ENCODE results near the gene TENT5C.

Gene TENT5C

DNA sequence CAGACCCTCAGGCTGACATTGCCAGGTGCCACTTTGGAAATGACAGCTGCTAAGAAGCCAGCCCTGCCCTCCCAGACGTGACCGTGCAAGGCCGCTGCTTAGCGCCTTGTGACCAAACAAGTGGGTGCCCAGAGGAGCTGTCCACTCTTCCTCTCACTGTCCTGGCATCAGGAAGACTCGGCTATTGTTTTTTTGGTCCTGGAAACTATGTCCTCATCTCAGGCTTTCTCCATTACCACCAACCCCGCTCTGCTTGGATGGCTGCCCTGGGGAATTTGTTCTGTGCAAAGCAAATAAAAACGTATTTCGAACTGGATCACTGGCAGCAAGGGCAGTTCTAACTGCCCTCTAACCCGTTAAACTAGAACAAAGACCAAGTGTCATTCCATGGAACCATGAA is 13.7 kb upstream of the TENT5C start:
- DNase-seq (ENCODE audit: low spot score) = no peak

DNA sequence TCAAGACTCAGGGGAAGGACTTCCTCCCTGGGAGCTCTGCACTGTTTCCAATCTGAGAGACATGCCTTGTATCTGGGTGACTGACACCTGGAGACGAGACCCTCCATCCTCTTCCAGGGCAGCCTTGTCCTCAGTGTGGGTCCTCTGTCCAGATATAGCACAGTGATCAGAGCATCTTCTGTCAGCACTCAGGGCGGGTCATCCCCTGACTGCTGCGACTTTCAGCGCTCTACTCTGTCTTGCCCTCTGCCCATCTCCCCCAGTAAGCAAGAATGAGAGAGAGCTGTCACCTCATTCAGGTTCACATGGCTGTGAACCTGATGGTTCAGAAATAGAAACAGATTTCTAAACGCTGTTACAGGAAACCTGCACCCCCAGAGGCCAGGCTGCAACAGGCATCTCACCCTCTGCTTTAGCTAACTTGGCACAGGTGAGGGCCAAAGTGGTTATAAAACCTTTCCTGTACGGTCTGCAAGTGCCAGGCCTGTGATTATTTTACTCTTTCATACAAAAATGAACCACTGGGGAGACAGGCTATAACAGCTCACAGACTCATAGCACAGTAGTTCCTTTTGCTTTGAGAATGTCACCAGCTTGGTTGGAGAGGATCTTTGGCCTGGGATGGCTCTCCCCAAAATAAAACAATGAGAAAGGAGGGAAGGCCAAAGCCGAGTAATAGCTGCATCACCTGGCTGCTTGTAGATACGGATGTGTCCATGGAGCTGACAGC is 11.4 kb upstream of the TENT5C start:
- DNase-seq (ENCODE audit: low spot score) = no peak

DNA sequence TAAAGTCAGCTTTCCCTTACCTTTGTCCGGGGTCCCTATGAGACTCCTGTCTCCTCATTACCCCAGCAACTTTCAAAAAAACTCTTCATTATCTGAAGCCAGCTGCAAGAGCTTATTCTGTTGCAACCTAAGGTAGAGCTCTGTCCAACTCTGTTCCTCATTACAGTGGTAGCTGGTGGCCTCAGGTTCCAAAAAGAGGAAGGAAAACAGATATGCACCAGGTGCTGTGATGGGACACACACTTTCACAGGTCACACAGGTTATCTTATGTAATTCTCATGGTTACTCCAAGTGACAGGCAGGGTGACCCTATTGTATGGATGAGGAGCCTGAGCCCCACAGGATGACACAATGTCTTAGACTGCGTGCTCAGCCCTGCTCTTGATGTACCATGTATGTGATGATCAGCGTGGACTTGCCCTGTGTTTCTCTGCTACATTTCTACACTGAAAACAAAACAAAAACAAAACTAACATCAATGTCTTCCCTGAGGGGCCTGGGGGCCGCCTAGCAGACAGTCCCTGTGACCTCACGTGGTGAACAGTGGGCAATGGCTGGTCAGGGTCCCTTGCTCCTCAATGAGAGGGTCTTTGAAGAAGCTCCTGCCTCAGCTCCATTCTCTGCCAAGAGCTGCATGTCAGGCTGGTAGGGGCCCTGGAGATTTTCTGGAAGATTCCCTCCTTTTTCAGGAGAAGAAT is 9.7 kb upstream of the TENT5C start:
- DNase-seq (ENCODE audit: low spot score) = no peak

DNA sequence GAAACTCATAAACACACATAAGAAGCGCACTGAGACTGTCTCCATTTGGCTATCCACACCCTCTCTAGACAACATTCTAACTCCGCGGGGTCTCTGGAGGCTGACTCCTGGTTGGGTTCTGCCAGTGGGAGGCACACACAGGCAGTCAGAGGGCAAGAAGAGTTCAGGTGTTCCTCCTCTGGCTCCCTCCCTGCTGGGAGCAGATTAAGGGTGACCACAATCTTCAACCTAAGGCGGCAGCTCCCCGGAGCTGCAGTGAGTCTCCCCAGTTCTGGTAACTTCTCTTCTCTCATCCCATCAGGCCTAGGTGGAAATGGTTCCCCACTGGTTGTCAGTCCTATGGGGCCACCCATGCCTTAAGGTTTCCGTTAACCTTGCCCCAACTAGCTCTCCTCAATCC is 7.4 kb upstream of the TENT5C start:
- no peak for DNase-seq (ENCODE audit: low spot score)

DNA sequence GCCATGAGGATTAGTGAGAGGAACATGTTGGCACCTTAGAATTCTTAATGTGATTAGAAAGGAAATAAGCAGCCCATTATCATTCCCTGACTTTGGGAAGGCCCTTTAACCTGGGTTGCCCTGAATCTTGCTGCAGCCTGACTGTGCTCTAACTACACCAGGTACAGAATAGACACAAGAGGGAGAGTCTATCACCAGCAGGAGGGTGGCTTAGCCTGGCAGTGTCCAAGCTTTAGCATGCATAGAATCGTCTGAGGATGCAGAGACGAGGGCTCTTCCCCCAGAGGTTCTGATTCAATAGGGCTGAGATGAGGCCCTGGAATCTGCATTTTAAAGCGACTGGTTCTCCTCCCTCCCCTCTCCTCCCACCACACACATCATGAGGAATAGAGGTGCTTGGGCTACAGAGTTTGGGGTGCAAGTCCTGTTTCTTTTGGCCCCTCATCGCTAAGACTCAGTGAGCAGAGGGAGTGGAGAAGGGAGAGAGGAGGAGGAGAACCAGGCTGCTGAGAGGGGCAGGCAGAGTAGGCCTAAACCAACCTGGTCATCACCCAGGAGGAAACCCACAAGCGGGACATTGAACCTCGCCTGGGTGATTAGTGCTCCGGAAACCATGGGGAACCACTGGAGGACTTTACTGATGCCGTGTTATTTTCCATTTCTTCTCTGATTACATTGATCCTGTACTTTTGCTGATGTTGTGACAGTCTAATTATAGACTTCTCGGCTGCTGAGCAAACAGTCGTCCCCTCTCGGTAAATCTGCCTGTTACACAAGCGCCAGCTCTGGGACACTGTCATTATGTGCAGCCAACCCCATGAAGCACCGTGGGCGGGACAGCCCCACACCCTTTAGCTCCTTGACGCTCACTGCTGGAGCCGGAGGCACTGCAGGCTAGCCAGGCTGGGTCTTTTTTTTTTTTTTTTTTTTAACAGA is 6.3 kb upstream of the TENT5C start:
- no peak for DNase-seq (ENCODE audit: low spot score)

DNA sequence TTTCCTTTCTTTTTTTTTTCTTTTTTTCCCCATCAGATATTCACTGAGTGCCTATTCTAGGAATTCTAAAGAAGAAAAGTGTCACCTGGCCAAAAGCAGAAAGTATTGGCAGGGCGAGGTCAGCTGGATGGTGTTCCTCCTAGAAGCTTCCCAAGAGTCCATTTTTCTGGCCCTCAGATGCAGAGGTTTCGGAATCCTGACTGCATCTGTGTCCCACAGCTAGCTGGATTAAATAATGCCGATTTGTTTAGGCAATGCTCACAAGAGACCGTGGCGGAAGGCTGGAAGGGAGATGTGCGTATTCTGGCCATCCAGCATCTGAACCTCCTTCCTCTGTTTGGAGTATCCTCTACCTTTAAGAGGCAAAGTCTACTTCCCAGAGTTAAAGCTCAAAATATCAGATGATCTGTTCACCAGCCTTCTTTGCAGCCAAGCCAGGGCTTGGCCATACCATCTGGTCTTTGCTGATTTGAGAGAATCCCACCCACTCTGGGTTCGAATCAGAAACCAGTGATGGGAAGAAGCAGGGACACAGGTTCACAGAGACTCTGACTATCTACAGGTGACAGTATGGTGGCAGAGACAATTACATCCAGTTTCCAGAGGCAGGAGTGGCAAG is 5.4 kb upstream of the TENT5C start:
- DNase-seq (ENCODE audit: low spot score) = no peak

DNA sequence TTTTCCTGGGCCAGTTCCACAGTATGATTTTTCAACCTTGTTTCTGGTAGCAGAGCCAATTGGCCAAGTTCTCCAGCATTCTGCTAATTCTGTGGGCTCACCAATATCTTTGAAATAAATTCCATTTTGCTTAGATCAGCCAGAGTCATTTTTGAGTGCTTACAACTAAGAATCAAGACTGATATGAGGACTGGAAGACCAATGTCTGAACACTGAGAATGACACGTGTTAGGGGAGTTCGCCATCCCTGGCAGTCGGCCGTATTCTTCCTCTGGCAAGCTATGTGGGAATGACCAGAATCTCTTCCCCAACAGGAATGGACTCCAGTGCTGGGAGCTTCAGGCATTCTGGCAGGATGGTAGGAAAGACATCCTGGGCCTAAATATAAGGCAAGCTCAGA is 4.9 kb upstream of the TENT5C start:
- DNase-seq (ENCODE audit: low spot score) = no peak

DNA sequence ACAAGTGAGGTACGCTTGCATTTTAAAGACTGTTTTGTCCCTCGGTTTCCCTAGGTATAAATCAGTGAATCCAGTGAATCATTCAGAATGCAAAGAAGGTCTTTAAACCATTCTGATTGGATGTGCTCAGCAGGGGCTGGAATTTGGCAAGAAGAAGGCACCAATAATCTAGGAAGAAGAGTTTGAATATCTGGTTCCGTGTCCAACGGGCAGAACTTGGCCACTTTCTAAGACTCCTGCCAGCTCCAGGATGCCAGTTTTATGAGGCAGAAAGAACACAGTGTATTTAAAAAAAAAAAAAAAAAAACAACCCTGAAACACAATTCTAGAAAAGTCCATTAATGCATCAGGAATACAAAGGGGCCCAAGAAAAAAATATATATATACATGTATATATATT is 3.0 kb upstream of the TENT5C start:
- DNase-seq (ENCODE audit: low spot score) = no peak

DNA sequence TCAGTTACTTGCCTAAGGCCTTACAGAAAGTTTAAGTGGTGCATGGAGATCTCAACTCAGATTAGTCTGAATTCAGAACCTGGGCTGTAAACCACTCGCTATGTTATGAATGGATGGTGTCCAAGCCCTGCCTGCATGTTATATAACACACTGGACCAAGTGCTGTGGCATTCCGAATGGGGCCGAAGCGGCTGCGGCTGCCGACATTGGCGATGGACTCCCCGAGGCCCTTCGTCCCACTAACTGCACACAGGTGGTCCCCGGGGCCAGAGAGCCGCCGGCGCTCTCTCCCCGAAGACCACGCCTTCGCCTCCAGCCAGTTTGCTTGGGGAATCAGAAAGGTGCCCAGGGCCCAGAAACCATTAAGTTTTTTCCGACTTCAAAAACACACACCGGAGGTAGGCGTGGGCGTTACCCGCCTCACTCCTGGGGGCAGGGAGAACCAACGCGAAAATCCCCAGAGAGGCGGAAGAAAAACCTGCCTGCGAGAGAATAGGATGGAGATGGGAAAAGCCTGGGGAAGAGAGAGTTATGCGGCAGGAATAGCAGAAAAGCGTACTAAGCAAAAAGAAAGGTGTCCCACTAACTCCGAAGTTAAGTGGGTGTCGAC is 579 bp upstream of the TENT5C start:
- peak; percentile 24 for DNase-seq (ENCODE audit: low spot score)

DNA sequence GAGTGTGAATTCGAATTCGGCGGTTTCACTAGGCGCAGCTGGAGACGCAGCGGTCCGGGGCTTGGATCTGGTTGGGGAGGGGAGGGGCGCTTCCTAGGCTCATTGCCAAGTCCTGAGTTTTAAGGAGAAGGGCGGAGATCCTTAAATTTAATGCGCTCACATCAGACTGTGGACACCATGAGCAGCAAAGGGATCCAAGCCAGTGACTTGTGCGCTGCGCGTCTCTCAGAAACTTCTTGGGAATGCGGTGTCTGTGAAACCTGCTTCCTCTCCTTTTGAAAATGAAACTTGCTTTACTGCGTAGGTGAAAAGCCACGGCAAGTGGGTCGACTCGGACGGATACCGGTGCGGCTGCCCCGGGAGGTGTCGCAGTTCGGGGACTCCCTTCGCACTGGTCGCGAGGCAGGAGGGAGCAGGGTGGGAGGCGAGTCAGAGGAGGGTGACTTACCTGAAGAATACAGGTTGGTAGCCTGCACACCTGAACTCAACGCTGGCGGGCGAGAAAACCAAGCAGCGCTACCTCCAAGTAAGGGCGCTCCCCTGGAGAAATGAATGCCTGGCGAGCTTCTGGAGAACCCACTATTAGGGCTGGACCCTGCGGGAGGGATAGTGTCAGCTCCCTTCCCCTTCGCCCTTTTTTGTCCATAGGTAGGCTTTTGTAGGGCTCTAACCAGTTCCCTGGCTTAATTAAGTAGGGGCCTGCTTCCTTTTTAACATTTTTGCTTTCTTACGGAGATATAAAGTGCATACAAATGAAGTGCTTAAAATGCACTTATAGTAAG is 992 bp downstream of the TENT5C start:
- no peak for DNase-seq (ENCODE audit: low spot score)

DNA sequence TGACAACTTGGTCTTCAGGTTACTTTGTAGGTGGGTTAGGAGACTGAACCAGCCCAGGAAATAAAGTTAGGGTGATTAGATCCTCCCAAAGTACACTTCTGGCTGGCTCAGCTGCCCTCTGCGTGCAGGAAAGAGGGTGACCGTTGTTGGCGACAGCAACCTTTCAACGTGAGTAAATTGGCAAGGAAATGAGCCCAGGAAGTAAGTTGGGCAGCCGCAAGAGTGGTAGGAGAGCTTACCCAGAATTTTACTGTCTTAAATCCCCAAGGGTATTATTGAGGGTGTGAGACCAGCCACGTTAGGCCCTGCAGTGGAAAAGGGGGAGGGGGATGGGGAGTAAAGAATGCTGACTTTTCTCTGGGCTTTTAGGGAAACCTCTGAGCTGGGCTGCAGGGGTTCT is 1.6 kb downstream of the TENT5C start:
- no peak for DNase-seq (ENCODE audit: low spot score)

DNA sequence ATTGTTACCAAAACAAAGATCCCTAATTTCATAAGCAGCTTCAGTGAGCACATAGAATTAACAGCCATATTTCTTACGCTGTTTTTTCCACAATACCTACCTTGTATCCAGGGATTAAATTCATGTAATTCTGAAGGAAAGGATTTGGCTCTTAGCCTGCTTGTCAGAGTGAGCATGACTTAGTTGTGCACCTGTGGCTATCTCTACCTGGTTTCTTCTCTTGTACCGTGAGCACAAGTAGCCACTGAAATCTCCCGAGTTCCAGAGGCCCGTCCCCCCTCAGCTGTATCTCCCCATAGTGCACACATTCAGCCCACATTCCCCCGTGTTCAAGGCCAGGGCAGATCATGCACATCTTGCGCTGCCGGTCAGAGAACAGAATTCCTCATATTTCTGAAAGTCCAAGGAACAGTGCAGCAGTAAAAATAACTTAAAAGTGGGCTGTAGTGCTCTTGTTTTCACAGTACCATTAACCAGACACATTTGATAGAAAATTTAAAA is 2.3 kb downstream of the TENT5C start:
- DNase-seq (ENCODE audit: low spot score) = no peak

DNA sequence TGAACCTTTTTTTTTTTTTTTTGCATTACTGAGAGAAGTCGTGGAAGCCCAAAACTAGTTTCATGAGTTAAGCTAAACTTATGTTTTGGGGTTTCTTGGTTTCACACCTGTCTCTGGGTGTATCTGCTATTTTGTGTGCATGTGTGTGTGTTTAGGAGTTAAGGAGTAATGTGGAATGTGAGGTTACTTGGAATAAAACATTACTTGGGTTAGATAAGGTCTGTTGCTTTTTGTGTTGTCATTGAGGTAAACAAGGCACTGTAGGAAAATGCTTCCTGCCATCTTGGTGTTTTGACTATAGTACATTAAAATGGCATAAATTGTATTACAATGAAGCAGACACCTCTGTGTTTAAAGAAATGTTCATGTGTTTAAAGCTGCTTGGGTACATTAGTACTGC is 2.9 kb downstream of the TENT5C start:
- no peak for DNase-seq (ENCODE audit: low spot score)

DNA sequence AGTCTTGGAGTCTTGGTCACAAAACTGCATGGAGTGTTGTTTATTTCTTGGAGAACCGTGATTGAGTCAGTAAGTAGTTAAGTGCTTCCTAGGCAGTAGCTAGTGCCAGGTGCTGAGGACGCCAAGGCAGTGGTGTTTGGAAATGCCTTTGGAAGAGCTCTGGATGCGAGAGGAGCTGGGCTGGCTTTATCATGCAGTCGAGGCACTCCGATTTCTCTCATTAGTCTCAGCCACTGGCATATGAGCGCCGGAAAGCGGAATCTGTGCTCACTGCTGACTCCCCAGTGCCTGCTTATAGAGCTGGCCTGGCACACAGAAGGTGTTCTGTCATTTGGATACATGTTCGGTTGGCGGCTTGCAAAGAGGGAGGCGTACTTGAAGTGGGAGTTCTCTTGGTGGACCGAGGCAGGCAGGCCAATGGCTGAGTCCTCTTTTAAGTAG is 3.6 kb downstream of the TENT5C start:
- no peak for DNase-seq (ENCODE audit: low spot score)

DNA sequence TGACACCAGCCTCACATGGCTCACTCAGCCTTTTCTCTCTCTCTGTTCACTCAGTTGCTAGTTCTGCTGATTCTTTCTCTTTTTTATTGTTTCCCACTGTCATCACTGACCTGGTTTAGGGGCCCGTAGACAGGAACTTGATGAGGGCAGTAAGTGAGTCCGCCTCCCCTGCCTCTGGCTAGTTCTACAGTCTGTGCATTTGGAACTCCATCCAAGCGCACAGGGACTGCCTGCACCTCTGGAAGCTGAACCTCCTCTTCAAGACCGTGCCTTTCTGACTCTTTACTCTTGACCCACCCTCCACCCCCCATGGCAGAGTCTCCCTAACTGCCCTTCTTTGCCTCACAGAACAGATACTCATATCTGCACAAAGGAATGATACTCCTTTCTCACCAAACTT is 4.2 kb downstream of the TENT5C start:
- no peak for DNase-seq (ENCODE audit: low spot score)

DNA sequence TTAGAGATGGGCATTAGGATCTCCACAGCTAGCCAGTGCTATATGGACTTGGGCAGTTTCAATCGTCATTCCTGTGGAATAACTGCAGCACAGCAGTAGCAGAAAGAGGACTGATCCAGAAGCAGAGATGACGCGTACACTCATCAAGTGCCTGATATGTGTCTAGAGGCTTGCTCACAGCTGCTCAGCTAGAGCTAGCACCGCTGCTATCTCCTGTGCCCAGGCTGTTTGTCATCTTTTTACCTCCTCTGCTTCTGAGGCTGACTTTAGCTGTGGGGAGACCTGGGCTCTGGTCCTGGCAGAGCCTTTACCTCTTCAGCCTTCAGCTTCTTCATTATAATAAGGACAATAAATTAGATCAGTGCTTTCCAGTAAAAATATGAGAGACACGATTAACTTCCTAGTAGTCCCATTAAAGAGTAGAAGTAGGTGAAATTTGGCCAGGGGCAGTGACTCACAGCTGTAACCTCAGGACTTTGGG is 5.3 kb downstream of the TENT5C start:
- no peak for DNase-seq (ENCODE audit: low spot score)

DNA sequence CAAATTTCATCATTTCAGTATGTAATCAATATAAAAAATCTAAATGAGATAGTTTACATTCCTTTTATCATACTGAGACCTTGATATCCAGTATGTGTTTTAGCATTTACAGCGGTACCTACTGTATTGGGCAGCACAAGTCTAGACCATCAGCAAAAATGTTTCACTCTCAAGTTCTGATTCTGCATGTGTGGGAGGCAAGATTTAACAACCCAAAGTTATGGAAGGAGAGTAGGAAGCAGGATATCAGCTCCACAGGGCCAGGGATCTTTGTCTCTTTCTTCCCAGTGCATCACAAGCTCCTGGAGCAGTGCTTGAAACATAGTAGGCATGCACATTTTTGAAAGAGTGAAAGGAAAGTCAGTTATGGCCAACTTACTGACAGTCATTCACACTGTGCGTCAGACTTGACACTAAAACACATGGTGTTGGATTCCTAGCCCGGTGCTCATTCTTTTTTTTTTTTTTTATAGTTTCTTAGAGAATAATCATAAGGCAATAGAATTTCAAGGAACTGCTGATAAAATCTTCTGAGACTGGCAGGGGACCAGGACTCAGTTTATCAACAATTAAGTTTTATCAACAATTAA is 6.1 kb downstream of the TENT5C start:
- DNase-seq (ENCODE audit: low spot score) = no peak

DNA sequence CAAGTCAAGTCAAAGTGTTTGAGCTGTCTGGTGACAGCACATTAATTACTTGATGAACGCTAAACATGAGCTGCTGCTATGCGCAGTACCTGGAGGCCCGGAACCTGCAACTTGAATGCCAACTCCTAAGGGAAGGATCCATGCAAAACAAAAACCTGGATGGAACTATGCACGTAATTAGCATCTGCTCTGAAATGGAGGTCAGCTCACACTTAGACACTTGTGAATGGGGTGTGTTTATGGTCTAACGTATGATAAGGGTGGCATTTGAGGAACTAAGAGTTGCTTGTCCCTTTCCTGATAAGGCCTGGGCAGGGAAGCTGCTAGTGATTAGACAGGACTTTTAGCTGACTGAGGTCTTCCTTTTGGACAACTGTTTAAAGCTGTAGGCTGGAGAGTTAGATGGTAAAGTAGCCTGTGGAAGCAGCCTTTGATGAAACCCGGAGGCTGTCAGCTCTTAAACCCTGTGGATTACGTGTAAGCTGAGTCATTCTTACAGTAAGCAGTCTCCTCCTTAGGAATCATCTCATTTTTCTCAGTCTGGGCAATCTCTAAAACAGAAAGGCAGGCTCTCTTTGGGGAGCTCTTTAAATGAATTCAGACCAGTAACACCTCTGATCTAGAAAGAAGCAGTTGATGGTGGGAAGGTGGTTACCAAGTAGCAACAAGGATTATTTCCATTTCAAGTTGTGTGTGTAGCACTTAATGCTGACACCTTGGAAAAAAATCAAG is 6.8 kb downstream of the TENT5C start:
- no peak for DNase-seq (ENCODE audit: low spot score)

DNA sequence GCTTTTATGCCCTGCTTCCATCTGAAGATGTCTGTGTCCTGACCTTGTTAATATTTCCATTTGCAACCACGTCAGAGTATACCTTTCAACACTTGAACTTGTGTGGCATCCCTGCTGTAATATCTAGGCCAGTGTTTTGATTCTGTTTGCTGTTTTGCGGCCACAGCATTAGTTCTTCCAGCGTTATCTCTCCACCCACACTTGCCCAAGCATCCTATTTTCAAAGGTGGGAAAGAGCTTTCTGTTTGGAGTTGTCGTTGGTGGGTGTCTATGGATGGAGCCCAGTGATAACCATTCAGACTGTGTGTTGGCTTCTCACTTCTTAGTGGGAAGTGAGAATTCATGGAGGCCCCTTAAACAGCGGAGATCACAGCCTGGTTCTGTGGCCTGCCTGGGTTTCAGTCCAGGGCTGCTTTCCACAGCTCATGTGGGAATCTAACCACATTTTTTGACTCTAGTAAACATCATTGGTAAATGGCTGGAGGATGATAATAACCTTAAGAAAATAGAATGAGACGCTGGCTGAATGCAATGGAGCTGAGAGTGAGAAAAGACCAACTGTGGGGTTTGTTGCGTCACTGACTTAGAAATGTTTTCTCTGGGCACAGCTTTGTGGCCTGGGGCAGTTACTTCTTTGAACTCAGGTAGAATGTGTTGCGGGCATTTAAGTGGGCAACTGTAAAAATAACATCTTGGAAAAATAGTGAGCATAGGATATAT is 7.6 kb downstream of the TENT5C start:
- no peak for DNase-seq (ENCODE audit: low spot score)

Measured in putamen (tissue), 1 donor.